ENCODE data around the gene TTC12. TPM values are rescaled to one million over a fixed set of nuclear protein-coding genes. Genes with fewer than 3 reads are reported as not detected.
"Not testable (repeated sequence)": the region's sequence is repeated elsewhere in the genome, so short reads cannot be mapped to it uniquely, and the experiment has no call there.

The TTC12 gene
- total RNA-seq, 1 experiment from 2014 or later: 9.1 TPM

DNA sequence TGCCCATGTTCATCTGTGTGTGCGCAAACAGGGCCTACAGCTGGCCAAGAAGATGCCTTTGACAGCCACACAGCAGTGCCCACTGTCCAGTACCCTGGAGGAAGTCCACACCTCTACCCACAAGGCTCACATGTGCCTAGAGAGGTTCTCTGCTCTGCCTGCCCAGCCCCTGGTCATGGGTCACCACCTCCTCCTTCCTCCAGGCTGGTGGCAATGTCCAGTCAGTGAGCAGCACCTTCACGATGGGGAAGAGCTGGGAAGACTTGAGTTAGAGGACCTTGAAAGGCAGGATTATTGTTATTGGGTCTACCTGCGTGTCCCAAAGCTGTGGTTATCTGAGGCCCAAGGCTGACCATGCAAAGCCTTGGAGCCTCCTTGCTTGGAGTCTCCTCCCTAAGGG lies 28.4 kb upstream of the TTC12 start:
- no peak for DNase-seq (ENCODE audit: low spot score)

GRCh38 chr11:113286509-113287497 lies 27.6 kb upstream of the TTC12 start:
- no peak for DNase-seq (ENCODE audit: low spot score)

DNA sequence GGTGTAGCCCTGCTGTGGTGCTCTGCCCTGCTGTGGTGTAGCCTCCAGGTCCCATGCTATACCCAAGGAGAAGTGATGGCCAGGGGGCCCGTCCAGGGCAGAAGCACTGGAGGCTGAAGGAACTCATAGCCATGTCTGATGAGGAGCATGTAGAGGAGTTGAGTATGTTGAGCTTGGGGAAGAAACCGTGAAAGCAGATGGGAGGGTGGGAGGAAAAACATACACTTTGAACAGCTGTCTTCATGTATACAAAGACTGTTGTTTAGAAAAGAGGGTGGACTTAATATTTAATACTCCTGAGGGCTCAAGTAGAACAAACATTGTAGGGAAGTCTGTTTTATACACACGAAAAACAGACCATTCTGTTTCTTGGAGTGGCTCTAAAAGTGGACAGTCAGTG lies 26.6 kb upstream of the TTC12 start:
- no peak for DNase-seq (ENCODE audit: low spot score)

GRCh38 chr11:113288286-113288863 lies 26.0 kb upstream of the TTC12 start:
- no peak for DNase-seq (ENCODE audit: low spot score)

- peak; percentile 44 for DNase-seq (ENCODE audit: low spot score)
These were observed 24.8 kb upstream of the TTC12 start for GRCh38 chr11:113289431-113290187.

GRCh38 chr11:113293936-113294335 lies 20.4 kb upstream of the TTC12 start:
- DNase-seq (ENCODE audit: low spot score): no peak

DNA sequence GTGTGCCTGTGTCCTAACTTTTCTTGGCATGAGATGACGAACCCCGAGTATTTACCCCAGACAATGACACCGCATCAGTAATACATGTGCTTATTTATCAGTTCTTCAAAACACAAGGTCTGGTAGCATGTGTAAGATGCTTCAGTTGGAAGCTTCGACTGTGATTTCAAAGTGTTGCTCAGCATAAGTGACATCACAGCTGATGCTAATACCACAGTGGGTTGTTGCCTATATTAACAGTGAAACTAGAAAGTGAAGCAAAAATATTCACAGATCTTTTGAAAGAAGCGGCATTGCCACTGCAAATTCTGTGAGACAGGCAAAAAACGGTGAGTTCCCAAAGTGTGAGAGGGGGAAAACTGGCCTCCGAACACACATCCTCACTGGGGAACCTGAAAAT lies 18.4 kb upstream of the TTC12 start:
- DNase-seq (ENCODE audit: low spot score): no peak

DNA sequence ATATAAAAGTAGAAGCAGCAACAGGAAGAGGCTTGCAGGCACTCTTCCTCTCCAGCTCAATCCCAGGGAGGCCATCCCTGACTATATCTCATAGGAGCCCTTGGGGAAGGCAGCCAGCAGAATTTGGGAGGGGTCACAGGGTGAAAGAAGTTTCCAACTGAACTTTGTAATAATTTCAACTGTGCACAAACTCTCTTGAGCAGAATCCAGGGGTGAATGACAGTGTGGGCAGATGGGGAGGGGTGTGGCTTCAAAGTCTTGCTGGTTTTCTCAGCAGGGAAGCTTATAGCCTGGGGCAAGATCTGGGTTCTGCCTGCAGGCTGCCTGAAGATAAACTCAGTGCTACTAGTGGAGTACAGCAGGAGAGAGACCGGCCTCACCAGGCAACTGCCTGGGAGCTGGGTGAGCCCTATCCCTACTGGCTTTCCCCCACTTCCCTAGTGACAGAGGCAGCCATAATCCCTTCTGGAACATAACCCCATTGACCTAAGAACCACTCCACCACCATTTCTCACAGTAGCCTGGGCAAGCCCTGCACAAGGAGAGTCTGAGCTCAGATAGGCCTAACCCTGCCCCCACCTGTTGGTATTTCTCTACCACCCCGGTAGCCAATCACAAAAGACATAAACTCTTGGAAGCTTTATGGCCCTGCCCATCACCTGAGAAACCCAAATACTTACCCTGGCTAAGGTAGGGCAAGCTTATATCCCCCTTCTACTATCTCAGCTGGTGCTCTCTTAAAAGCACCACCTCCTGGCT lies 17.8 kb upstream of the TTC12 start:
- DNase-seq (ENCODE audit: low spot score): no peak

GRCh38 chr11:113298496-113298895 lies 15.9 kb upstream of the TTC12 start:
- not testable (repeated sequence) for DNase-seq (ENCODE audit: low spot score)

DNA sequence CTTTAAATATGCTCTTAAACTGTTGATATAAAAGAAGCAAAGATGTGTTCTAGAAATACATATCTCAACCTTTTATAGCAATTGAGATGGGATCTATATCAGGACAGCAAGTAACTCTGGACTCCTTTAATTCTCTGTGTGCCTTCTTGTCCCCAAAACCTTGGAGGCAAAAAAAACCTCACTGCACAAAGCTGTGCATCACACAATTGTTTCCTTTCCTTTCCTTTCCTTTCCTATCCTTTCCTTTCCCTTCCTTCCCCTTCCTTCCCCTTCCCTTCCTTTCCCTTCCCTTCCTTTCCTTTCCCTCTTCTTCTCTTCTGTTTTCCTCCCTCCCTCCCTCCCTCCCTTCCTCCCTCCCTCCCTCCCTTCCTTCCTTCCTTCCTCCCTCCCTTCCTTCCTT lies 9.5 kb upstream of the TTC12 start:
- DNase-seq (ENCODE audit: low spot score): no peak

- peak; percentile 52 for DNase-seq (ENCODE audit: low spot score)
These were observed 8.7 kb upstream of the TTC12 start for GRCh38 chr11:113305440-113306336.

GRCh38 chr11:113308601-113309000 lies 5.8 kb upstream of the TTC12 start:
- DNase-seq (ENCODE audit: low spot score): no peak

DNA sequence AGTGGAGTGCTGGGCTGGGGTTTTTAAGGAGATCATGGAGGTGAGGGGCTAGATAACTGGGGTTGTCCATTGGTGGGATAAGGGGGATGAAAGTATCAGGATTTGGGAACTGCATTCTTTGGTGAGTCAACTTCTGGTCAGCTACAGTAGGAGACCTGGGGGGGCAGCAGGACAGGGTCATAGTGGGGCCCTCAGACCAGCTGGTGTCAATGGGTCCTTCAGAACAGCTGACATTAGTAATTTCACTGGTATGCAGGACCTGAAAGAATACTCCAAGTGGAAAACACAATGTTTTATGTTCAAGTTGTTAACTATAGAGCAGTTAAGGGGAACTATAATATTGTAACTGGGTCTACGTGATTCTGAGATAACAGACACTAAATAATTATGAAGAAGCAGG lies 2.8 kb upstream of the TTC12 start:
- no peak for DNase-seq (ENCODE audit: low spot score)

DNA sequence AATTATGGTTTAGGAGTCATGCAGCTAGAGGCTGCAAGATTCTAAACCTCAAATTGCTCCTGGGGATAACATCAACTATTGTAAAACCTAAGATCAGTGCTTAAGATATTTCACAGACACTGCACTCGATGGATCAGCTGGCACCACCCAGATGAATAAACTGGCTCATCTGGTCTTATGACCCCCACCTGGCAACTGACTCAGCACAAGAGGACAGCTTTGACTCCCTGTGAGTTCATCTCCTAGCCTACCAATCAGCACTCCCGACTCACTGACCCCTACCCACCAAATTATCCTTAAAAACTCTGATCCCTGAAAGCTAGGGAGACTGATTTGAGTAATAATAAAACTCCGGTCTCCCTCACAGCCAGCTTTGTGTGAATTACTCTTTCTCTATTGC lies 782 bp upstream of the TTC12 start:
- DNase-seq (ENCODE audit: low spot score): peak; percentile 19

- no peak for DNase-seq (ENCODE audit: low spot score)
These were observed 356 bp upstream of the TTC12 start for GRCh38 chr11:113314065-113314388.

DNA sequence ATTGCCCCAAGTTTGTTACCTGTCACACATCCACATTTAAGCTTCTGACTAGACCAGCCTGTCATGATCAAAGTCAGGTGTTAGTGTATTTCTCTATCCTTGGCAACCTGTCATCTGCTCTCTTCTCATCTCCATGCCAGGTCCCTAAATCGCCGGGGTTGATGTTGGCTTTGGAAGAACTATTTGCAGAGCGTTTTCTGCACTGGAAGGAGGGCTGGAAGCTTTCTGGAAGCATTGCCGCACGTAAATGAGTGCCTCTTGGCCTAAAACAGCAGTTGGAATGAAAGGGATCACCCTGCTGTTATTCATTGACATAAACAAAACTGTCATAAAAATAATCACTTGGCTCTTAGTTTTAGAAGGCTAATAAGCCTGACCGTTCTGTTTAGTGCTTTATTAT lies 1.4 kb downstream of the TTC12 start:
- DNase-seq (ENCODE audit: low spot score): no peak

- DNase-seq (ENCODE audit: low spot score): no peak
These were observed 1.9 kb downstream of the TTC12 start for GRCh38 chr11:113316256-113316655.

GRCh38 chr11:113317339-113317738 lies 3.0 kb downstream of the TTC12 start:
- no peak for DNase-seq (ENCODE audit: low spot score)

DNA sequence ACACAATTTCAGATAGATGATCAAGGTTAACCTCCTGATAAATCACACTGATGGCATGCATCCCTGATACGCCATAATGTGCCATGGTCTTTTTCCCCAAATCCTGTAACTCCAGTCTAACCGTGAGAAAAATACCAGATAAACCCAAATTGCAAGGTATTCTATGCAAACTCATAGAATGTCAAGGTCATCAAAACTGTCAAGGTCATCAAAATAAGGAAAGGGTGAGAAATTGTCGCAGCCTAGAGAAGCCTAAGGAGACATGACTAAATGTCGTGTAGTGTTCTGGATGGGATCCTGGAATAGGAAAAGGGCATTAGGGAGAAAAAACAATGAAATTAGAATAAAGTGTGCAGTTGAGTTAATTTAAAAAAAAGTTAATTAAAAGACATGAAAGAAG lies 4.7 kb downstream of the TTC12 start:
- DNase-seq (ENCODE audit: low spot score): no peak

GRCh38 chr11:113322158-113322557 lies 7.8 kb downstream of the TTC12 start:
- no peak for DNase-seq (ENCODE audit: low spot score)

DNA sequence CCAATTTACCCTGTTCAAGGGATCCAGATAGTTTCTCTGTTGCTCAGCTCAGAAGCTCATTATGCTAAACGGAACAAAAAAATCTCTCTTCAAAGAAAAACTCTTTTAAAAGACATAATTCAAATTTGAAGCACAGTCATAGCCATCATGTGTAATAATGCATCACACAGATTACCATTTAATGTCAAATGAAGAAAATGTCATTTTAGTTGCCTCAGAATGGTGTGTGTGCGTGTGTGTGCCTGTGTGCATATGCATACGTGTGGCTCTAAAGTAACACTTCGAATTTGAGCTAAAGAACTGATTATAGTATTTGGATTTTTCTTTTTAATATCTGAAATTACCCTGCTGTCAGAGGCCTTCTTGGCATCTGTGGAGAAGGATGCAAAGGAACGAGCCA lies 9.9 kb downstream of the TTC12 start:
- DNase-seq (ENCODE audit: low spot score): no peak

Measured in A172 (cell line).